GM21786 (cell line): ENCODE data around the gene PAN3.
A peak's percentile ranks its signal among the peaks of the same experiment; 100 is the strongest.

Experiments
- ATAC-seq: cut with Tn5 transposase; IDR thresholded peaks from one replicate; pipeline ENCODE4 v1.9.1; 2021; ENCODE audit not compliant: unreplicated experiment

Gene PAN3

DNA sequence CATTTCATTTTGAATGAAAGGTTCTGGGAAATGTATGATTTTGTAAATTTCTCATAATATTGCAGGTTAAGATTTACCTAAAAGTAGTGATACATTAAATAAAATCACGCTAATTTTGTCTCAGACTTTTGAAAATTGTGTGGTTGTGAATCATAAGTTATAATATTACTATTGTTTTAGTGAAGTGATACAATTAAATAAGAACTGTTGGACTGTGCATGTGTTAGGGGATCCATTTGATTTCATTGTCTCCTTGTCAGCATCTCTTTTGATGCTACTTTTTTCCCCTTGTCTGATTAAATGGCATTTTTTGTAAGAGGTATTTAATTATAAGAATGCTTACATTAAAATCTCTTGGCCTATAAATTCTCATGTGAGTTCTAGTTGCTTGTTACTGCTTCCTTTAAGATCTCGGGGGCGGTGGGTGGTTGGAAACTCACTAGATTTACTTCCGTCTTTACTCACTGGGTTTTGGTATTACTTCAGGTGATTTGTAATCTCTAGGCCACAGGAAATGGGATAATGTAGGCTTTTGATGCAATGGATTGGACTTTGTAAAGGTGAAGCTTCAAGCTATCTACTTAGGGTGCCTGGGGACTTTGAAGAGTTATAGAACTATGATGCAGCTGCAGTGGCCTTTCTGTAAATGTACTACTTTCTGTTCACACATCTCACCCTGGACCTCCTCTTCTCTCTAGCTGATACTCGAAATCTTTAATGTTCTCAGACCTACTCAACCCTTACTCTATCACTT is 66.5 kb downstream of the PAN3 start:
- ATAC-seq, result peak; percentile 85

DNA sequence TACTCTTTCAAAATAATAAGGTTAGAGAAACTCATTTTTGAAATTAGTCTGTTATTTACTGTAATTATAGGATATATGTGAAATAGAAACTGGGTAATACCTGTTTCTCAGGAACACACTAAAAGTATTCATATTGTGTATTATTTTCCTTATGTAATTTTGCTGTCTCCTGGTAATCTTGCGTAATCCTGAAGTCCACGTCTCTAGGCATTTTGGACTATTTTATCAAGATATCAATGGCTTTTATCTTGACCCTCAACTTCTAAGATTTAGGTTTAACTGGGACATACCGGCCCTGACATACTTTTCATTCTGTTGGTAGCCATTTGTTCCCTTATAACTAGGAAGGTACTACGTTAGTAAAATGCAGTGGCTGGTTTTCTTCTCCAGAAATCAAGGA is 80.3 kb downstream of the PAN3 start:
- ATAC-seq, result no peak

DNA sequence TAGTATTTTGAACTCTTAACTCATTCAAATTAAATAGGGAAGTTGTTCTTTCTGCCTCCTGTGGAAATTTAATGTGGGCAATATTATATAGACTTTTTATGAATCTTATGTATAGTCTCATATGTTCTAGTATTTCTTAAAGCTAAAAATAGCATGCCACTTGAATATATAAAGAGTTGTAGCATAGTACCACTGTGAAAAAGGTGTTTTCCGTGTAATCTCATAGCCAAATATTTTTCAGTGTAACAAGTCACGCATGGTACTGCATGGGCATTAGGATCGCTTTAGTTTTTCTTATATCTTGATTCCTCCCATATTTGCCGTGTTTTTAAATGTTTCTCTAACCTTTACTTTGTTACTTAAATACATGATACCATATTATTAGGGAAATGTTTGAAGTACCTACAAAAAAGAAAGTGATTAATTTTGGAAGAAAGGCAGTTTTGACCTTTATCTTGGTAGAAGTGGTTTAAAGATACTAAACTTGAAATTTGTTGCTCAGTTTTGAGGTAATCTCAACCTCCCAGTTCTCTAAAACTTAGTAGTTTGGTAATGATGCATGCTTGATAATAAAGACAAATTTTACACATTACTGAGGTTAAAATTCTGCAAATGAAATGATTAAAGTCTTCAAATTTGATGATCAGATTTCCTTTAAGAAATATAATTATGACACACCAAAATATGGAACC is 81.2 kb downstream of the PAN3 start:
- ATAC-seq, result no peak

DNA sequence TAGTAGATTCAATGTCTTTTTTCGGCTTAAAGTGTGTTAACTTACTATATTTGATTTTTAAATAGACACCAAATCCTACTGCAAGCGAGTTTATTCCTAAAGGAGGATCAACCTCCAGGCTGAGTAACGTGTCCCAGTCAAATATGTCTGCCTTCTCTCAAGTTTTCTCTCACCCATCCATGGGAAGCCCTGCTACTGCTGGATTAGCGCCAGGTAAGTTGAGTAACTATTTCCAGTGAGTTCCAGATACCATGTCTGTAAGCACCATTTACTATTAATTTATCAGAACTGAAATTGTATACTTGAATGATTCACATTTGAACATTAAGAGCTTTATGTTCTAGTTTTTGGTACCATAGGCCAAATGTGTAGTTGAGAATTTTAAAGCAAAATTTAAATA is 81.8 kb downstream of the PAN3 start:
- ATAC-seq, result no peak

DNA sequence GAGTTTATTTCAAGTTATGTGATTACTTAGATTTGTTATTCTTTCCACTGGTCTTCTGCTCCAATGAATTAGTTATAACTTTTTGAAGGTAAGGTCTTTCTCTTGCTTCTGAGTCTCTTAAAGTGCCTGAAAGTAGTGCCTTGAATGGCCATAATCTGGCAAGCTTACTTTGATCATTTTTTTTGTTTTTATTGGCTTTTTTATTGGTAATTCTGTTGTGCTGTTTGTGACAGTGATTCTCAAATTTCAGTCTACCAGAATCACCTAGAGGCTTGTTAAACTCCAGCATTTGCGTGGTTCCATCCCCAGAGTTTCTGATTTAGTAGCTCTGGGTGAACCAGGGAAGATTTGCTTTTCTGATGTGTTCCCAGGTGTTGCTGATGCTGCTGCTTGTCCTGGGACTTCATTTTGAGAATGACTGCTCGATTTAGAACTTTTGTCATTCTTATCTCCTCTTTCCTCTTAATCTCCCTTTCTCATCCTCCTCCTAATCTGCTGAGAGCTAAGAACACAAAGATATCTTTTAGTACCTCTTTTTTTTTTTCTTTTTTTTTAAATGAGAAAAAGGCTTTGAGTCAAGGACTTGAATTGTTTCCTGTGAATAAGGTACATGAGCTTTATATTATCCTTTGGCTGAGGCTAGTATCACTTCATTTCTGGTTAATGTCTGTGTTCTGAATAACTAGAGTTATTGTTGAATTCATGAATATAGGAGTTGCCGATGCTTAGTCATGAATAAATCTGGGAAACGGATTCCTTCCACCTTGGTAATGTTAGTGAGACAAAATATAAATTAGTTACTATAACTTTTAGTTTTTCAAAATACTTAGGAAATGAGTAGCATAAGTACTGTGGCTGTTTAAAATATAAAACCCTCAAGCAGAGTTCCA is 91.4 kb downstream of the PAN3 start:
- no peak for ATAC-seq

DNA sequence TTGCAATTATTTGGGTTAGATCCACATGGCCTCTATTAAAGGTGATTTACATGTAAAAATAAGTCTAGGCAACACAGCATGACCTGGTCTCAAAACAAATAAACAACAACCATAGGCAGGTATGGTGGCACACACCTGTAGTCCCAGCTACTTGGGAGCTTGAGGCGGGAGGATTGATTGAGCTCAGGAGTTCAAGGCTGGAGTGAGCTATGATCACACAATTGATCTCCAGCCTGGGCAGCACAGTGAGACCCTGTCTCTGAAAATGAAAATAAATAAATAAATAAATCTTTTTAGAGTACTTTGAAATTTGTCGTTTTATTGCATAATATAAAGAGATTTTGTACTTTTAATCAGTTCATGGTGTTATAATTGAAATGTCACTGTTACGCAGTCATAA is 93.3 kb downstream of the PAN3 start:
- ATAC-seq, result no peak

DNA sequence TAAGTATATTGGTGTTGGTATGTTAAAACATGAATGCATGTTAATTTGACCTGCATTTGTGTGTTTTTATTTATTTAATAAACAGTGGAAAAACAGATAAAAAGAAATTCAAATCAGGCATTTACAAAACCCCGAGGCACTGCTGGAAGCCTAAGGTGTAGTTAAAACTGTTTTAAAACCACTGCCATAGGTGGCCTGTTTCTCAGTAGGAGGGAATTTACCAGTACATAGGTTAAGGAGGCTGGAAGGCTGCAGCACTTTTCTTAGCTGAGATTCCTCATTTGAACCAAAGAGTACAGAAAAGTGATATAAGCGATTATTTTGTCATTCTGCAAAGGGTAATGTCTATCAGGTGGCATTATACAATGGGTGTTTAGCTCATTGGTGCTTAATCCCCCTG is 99.6 kb downstream of the PAN3 start:
- ATAC-seq, result no peak

DNA sequence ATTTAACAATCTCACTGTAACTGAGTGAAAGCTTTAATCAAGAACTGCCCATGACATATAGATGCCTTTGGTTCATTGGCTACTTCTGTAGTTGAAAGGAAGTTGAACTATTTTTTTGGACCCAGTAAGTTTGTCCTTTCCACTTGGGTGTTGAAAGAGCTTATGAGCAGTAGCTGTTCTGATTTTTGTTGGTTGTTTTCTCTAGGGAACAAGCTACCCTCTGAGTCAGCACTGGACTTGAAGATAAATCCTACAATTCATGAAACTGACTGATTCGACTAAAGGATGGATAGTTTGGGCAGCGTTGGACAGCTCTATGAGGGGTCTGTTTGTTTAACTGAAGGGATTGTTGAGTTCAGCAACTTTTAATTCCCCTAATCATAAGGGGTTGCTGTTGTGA is 101.0 kb downstream of the PAN3 start:
- ATAC-seq, result no peak

DNA sequence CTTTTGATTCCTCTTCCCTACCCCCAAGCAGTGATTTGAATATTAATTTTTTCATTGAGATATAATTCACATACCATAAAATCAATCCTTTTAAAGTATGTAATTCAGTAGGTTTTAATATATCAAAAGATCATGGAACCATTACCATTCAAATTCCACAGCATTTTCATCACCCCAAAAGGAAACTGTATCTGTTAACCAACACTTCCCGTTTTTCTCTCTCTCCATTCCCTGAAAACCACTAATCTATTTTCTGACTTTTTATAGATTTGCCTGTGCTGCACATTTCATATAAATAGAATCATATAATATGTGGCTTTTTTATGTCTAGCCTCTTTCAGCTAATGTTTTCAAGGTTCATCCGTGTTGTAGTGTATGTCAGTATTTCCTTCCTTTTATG is 107.1 kb downstream of the PAN3 start:
- ATAC-seq, result no peak

DNA sequence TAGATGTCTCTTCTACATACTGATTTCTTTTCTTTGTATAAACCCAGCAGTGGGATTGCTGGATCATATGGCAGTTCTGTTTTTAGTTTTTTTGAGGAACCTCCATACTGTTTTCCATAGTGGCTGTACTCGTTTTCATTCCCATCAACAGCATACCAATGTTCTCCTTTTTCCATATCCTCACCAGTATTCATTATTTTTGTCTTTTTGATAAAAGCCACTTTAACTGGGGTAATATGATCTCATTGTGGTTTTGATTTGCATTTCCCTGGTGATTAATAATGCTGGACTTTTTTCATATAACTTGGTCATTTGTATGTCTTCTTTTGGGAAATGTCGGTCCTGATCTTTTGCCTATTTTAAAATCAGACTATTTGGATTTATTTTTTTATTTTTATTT is 108.5 kb downstream of the PAN3 start:
- ATAC-seq, result no peak

DNA sequence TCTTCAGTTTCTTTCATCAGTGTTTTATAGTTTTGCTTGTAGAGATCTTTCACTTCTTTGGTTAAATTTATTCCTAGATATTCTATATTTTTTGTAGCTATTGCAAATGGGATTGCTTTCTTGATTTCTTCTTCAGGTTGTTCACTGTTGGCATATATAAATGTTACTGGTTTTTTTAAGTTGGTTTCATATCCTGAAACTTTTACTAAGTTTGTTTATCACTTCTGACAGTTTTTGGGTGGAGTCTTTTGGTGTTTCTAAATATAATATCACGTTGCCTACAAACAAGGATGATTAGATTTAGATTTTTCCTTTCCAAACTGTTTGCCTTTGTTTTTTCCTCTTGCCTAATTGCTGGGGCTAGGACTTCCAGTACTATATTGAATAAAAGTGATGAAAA is 109.7 kb downstream of the PAN3 start:
- ATAC-seq, result no peak

DNA sequence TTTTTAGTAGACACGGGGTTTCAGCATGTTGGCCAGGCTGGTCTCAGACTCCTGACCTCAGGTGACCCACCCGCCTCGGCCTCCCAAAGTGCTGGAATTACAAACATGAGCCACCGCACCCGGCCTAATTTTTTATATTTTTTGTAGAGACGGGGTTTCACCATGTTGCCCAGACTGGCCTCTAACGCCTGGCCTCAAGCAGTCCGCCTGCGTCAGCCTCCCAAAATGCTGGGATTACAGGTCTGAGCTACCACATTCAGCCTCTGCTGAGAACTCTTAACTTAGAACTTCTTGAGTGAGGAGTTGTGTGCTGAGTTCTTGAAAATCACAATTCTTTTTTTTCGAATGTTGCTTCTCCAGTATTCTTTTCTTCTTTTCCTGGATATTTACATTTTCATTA is 112.2 kb downstream of the PAN3 start:
- no peak for ATAC-seq

DNA sequence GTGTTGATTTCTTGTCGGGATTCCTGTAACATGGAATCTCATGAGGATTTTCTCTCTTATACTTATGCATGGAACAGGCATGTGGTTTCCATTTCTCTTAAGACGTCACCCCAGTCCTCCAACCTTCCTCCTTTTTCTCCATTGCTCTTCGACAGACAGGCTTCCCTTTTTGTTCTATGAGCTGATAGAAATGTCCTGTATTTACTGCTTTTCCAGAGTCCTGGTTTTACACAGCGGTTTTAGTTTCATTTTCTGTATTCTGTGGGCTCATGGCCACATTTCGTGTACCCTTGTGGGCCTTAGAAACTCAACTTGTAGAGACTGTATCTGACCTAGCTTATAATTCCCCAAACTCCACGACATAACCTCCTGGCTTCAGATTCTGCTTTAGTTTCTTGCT is 113.1 kb downstream of the PAN3 start:
- ATAC-seq, result no peak

DNA sequence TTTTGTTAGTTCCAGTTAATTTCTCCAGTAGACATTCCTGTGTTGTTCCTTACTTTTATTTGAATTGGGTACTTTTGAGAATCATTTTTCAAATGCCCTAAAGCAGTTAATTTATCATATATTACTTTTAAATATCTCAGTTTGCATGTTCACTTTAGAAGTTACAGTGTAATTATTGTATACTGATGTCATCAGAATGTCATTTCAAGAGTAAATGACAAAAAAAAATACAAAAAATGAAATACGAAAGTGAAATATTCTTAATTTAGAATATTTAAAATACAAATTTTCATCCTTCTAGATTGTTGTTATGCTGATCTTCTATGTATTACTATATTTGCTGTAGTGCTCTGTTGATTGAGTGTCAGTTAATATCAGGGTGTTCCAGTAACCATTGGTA is 114.2 kb downstream of the PAN3 start:
- ATAC-seq, result no peak

DNA sequence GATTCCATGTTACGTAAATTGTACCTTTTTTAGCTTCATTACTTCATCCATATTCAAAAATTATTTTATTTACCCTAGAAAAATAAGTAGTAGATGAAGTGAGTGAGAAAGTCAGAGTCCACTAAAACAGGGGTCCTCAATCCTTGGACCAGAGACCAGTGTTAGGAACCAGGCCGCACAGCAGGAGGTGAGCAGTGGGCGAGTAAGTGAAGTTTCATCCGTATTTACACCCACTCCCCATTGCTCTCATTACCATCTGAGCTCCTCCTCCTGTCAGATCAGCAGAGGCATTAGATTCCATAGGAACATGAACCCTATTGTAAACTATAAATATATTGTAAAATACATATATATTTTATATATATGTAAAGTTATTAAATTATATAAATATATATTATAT is 119.0 kb downstream of the PAN3 start:
- no peak for ATAC-seq

DNA sequence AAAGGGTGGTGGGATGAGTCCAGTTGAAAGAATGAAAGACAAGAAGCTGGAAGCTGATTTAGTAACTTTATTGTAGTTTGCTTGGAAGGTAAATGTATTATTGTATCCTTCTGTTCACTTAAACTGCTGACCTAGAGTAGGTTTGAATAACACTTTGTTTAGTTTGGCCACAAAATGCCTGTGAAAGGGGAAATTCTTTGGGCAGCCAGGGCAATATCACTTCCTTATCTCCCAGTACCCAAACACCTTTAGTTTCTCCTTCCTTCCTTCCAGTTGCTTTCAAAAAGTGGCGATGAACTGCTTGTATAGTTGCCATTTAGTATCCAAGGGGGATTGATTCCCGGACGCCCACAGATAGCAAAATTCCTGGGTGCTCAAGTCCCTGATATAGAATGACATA is 120.1 kb downstream of the PAN3 start:
- ATAC-seq, result no peak

DNA sequence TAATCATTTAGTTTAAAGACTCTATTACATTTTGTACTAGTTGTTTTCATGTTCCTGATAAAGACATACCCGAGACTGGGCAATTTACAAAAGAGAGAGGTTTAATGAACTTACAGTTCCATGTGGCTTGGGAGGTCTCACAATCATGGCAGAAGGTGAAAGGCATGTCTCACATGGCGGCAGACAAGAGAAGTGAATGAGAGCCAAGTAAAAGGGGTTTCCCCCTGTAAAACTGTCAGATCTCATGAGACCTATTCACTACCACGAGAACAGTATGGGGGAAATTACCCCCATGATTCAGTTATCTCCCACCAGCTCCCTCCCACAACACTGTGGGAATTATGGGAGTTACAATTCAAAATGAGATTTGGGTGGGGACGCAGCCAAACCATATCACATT is 129.2 kb downstream of the PAN3 start:
- no peak for ATAC-seq

DNA sequence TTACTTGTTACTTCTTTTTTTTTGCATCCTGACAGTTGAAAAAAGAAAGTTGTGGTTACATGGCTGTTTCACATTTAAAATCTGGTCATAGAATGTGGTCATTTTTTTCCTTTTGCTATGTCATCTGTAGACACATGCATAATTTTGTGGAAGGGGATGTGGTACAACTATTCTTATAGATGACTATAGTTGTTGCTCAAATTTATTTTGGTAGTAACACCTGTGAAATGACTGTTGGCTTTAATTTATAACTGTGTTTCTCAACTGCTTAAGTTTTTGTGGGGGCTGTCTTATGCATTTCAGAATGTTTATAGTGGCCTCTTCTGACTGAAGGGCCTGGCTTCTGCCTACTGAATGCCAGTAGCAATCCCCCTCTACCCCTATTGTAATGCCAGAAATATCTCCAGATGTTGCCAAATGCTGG is 130.5 kb downstream of the PAN3 start:
- ATAC-seq, result peak; percentile 98

DNA sequence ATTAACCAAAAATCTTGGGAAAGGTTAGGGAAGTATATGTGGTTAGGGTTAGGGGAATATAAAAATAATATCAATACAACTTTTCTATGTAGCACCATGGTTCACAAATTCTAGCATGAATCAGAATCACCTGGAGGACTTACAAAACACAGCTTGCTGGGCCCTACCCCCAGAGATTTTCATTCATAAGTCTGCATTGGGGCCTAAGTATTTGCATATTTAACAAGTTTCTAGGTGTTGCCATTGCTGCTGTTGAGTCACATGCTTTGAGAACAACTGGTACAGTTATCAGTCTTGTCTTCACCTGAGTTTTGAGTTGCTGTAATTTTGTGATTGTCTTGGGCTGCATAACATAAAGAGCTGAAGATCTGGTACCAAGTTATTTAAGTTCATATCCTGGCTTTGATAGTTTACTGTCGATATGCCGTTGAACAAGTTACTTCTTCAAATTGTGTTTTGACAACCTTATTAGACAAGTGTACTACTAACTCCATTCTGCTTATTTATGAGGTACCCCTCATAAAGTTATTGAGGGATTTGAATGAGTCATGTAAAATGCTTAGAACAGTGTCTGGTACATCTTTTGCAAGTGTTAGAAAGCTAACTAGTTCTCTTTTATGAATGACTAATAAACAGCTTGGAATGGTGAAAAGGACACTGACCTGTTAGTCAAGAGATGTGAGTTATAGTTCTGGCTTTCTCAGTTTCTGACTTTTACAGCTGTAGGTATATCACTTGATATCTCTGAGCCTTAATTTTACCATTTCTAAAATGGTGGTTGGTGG is 132.9 kb downstream of the PAN3 start:
- no peak for ATAC-seq

DNA sequence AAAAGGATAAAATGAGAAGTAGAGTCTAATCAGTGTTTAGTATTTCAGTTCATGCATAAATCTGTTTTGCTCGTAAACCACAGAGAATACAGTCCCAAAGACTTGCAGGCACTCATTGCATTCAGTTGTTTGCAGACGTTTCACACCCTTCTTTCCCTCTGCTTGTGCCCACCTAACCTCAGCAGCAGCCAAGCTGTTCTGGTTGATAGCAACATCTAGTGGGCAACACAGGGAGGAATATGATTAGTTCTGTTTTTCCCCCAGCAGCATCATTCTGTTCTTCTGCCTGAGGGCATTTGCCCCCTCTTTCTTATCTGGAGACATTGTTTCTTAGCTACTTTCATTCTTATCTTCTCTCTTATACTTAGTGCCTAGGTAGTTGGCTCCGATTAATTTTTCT is 135.6 kb downstream of the PAN3 start:
- ATAC-seq, result no peak

DNA sequence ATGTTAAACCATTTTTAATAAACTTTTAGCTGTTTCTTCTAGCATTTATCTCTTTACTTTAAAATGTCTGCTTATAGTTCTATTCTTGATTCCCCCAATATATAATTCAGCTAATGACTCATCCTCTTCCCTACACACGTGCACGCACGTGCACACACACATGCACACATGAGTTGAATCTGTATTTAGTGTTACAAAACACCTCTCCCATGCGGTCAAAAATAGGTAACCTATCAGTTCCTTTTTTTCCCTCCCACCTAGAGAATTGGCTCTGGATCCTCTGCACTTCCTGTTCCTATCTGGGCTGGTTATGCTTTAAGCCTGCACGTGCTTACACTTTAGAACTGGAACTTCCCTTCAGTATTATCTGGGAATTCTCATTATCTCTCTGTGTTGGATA is 144.1 kb downstream of the PAN3 start:
- ATAC-seq, result no peak
